Kidney tubule cell (primary cell): ENCODE results near the gene NRXN3.
"Not testable (repeated sequence)": the region's sequence is repeated elsewhere in the genome, so short reads cannot be mapped to it uniquely, and the experiment has no call there.

Experiments
- DNase-seq: peaks from one replicate; pipeline ENCODE4 v3.0.0-alpha.2; 2018; ENCODE audit warnings: low spot score

The NRXN3 gene

DNA sequence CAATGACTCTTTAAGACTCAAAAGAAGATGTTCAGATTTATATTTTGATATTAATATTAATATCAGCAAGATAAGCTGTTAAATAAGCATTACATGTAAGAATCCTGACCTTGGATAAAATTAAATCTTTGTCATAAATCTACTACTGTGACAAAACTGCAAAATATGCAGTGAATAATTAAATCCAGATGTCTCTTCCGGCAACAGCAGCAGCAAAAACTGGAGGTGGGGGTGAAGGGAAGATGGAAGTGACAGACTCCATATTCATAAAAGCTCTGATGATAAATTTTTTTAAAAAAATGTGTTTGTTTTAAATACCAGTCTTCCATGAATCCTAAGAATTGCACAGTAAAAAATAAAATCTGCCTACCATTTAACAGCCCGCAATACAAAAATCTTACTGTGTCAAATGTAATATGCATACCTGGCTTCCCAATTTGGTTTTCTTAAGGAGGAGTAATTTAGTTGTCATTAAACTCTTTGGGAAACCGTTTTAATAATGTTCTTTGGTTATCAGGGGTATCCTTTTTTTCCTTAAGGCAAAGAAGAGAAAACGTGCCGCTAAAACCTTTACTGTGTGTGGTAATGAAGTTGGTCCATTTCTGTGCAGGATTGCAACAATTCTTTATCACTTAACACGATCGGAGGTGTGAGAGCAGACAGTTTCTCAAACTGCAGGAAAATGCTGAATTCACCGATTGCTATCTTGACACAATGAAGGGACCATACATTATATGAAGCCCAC is 1562.9 kb downstream of the NRXN3 start:
- DNase-seq, result no peak

DNA sequence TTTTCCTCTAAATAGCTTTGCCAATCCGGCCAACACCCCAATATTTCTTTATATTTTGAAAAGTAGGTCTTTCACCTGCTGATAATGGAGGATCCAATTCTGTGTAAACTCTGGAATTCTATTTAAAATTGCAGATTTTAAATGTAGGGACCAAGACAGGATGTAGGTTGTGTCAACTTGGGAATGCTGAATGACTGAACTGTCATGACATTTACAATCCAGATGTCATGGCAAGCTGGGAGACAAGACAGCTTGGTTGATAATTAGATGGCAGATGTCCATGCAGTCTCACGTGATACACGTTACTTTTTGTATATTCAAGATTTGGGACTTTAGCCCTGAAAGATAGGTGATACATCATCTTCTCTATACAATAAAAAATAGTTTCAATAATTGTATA is 1564.0 kb downstream of the NRXN3 start:
- no peak for DNase-seq

DNA sequence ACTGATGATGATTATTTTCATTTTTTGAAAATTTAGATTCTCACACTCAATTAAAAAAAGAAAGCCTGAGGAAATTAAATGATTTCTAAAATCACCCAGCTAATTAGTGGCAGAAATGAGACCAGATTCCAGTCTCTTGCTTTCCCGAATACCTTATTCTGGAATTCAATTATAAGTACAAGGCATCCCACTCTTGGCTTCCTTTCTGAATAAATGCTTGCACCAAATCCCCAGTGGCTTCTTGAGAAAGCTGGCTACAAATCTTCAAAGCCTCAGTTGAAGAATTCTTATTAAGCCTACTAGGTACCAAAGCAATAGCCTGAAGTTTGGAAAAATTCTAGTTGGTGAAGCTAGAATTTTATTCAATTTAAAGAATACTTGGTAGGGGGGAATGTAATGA is 1564.5 kb downstream of the NRXN3 start:
- DNase-seq, result no peak

DNA sequence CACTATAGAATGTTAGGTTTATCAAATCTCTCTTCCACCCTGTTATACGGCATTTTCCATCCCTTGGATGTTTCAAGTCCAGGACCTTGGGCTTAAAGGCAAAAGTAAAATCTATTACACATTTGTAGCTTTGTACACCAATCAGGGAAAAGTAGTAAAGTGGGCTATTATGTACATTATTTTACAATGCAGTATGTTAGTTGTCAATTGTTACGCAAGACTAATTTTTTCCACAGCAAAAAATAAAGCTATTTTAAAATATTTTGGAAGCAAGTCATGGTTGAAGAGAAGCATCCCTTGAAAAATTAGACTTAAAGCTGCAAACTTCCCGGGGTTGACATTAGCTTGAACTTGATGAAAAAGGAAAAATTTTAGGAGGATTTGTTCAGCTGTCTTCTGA is 1564.9 kb downstream of the NRXN3 start:
- no peak for DNase-seq

DNA sequence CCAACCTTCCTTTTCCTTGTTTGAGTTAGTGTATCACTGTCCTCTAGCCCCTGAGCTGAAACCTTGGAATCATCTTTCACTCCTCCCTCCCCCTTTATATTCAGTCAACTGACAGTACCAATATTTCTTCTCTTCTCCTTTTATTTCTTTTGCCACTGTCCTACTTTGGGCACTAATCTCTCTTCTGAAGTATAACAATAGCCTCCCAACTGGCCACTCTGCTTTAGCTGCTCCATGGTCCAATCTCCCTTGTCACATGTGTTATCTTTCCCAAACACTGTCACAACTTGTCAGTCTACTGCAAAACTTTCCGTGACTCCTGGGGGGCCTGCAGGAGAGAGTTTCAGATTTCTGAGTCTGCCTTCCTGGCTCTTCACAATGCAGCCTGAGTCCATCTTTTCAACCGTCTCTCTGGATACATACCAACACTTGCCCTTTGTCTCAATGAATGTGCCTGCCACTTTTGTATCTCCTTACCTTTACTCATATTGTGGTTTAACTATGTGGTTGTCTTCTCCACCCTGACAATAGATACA is 1570.0 kb downstream of the NRXN3 start:
- no peak for DNase-seq

DNA sequence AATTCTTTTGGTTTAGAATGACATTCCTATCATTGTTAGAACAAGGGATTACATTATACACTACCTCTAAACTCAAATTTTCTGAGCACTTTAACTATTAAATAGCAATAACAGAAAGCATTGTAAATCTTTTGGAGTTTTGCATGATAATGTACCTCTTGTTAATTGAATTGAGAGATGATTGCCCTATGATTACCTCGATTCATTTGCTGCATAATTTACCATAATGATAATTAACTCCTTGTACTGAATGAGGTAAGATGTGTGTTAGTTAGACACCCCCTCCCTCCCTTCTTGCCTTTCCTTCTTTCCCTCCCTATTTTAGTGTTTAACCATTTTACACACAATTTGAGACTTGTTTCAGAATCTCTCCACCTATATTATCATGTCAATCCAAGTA is 1572.0 kb downstream of the NRXN3 start:
- no peak for DNase-seq

DNA sequence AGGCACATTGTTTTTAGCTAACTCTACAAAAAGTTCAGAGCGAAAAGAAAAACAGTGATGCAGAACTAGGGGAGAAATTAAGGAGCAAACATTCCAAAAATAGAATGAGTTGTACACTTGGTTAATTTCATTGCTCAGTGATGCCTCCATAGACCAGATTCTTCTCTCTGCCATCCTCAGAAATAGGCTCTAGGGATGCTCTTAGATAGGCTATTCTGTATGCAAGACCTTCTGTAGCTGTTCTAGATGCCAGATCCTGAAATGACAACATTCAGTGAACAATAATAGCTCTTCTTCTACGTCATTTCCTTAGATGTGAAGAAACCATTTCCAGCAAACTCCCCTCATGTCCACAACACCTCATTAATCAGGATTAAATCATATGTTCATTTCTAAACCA is 1574.9 kb downstream of the NRXN3 start:
- DNase-seq, result no peak

DNA sequence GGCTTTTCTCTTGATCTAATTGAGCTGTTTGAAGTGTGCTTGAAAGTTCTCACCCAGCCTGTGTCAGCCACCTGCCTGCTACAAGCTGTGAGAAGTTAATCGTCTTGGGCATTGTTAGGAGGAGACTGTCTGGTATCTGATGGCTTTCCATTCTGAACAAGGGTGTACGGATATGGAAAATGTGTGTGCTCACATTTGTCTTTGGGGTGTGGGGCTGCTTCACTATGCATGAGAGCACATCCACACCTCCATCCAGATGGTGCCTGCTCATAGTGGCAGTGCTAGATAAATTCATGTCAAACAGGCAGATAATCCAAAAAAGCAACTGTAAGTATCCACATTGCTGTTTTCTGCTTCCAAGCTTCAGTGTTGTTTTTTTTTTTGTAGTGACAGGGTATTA is 1578.9 kb downstream of the NRXN3 start:
- no peak for DNase-seq

DNA sequence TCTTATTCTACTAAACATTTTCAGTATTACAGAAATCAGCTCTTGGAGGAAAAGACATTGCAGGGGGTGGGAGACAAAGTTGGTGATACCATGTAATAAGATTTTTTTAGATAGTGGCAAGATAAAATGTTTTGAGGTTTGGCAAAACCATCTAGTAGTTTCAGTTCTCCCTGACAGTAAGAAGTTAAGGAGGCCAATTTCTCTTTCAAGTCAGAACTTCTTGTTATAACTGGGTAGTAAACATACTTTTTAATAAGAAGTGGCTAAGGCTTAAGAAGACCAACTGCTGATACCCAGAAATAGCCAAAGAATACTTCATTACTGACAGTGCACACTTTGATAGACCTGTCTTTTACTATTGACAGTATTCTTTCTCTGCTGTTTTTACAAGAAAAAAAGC is 1588.8 kb downstream of the NRXN3 start:
- no peak for DNase-seq

DNA sequence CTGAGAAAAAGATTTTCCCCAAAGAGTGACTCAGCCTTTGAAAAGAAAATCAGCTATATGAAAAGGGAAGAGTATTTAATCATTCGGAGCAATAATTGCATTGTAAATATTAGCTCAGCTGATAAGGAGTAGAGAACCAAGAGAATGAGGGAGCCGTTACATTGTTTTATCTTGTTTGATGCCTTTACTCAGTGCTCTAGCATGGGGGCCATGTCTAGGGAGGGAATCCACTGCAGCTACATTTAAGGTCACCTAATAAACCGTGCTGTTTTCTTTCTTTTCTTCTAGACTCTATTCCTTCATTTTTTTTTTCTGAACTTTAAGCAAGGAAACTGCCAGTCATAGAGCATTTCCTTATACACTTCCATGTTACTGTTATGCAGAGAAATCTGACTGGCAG is 1594.2 kb downstream of the NRXN3 start:
- no peak for DNase-seq

DNA sequence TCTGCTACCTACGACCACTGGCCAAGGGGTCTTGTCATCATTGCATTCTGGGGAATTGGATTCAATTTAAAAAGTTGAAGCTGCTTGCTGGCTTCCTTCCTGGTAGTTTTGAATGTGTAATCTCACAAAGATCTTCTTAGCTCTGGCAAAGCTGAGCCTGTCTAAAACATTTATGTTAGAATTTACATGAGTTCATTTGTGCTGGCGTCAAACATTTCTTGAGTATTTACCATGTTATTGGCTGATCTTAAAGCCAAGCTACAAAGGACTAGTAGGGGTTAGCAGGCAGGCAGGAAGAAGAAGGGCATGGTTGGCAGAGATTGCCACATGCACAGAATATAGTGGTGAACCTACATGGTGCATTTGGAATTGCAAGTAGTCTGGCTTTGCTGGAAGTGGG is 1596.3 kb downstream of the NRXN3 start:
- no peak for DNase-seq

DNA sequence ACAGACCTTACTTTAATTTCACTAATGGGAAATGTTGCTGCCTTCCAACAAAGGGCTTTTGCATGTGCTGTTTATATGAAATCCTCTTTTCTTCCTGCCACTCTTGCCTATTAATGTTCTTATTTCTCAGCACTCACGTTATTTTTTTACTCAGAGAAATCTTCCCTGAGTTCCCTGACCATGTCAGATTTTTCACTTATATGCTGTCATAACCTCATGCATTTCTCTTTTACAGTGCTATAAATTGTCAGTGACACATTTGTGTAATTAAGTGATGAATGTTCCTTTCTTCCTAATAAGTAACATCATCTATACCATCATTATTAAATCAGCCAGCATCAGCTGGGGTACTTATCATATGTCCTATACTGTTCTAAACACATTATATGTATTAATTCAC is 1597.1 kb downstream of the NRXN3 start:
- no peak for DNase-seq

DNA sequence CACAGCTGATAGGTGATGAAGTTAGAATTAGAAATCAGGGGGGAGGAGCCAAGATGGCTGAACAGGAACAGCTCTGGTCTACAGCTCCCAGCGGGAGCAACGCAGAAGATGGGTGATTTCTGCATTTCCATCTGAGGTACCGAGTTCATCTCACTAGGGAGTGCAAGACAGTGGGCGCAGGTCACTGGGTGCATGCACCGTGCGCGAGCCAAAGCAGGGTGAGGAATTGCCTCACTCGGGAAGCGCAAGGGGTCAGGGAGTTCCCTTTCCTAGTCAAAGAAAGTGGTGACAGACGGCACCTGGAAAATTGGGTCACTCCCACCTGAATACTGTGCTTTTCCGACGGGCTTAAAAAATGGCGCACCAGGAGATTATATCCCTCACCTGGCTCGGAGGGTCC is 1597.5 kb downstream of the NRXN3 start:
- not testable (repeated sequence) for DNase-seq

DNA sequence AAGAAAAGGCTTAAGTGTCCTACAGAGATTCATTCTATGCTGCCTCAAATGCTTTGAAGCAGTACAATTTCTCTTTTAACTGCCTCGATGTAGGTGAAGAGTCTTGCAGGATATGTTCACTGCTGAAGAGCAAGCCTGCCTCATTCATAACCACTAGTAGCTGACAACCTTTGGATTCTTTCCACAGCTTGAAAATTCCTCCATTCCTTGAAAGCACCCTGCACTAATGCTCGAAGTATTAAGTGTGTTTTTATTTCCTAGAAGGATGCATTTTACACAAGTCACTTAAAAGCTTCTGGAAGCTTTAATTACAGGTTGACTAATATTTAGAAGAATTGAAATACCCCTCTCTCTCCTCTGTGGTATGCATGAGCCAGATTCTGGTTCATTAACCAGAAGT is 1611.7 kb downstream of the NRXN3 start:
- peak; percentile 71 for DNase-seq

DNA sequence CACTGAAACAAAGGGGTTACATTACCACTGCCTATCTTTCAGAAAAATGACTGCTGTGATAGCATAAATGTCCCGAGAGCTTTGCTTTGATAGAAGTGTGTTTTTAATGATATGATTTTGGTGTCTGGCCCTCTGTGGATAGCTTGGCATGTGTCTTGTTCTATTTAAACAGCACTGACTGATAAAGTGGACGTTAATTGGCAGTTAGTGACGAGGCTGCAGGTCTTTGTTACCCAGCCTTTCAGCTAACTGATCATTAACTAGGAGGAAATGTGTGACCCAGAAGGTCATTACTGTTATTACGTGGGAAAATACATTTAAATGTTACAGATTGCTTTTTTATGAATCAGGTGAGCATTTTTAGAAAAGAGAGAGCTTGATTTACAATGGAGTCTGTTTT is 1612.9 kb downstream of the NRXN3 start:
- peak; percentile 31 for DNase-seq

DNA sequence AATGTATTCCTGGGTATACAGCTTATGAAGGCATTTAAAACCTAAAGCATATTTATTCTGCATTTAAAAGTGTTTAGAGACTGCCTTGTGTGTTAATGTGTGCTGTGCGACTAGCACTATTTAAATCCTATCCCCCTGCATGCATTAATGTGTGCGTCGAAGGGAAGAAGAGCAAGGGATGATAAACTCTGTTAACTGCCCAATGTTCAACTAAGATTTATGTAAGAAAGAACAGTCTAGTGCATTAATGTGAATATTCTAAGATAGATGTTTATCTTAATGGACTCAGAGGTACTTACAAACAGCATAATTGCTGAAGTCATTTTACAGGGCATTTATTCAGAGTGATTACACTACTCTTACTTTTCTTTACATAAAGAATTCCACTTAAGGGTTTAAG is 1616.3 kb downstream of the NRXN3 start:
- DNase-seq, result no peak

DNA sequence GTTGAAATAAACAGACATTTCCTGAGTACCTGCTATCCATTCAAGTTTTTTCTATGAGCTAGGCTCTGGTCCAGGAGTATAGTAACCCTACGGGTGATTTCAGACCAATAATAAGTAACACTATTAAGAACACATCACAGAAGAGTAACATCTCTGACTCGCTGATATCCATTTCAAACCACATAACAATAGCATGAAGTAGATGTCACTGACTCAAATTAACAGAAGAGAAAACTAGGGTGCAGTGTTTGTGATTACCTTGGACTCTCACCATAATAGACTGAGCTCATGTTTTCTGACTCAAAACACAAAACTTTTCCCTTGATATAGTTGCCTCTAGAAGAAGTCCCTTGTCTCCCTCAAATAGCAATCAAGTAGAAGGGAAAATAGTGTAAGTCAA is 1618.2 kb downstream of the NRXN3 start:
- DNase-seq, result peak; percentile 71

DNA sequence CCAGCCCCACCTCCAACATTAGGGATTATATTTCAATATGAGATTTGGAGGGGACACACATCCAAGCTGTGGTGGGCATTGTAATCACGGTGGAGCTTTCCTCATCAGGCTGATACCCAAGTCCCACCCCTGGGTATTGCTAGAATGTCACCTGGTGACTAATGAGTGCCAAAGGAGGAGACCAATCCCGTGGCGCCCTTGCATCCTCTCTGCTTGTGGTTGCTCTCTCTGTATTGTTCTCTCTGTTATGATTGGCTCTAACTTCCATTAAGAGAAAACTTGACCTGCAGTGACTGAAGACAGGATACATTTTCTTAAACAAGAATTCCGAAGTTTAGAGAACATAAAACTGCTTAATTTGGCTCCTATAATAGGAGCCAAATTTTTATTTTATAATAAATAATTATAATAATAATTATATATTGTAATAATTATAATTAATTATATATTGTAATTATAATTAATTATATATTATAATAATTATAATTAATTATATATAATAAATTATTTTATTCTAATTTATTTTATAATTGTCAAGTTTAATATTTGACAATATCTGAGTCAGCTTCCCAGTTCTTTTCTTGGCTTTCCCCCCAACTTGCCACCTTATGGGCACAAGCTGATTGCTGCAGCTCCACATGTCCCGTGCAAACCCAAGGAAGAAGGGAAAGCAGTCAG is 1621.0 kb downstream of the NRXN3 start:
- no peak for DNase-seq

DNA sequence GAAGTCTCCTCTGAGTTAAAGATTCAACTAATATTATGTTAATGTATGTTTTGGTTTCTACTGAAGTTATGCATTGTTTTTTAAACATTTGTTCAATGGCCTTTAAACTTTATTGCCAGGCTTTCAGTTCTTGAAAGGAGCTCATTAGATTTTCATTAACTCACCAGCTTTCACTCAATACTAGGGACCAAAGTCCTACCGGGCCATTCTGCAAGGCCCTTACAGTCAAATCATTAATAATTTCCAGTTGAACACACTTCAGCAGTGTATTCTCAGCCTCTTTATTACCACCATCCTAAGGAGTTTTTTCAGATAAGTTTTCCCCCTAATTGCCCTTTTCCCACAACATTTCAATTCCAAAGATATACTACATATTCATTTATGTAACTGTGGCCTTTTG is 1631.9 kb downstream of the NRXN3 start:
- DNase-seq, result no peak

DNA sequence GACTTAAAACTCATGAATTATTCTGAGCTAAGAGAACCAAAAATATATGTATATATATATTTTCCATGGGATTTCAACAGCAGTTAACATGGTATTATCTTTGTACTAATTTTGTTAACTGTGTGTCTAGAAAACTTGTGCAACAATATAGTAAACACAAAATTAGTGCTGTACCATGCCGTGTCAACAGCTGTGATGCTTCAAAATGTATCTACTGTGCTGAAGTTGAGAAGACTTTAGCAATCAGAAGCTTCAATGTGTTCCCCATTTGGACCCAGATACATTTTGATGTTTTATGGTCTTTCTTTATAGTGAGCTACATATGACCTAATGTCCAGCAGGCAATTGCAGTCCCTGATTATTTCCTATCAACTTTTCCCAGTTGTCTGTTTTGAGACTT is 1635.5 kb downstream of the NRXN3 start:
- no peak for DNase-seq

DNA sequence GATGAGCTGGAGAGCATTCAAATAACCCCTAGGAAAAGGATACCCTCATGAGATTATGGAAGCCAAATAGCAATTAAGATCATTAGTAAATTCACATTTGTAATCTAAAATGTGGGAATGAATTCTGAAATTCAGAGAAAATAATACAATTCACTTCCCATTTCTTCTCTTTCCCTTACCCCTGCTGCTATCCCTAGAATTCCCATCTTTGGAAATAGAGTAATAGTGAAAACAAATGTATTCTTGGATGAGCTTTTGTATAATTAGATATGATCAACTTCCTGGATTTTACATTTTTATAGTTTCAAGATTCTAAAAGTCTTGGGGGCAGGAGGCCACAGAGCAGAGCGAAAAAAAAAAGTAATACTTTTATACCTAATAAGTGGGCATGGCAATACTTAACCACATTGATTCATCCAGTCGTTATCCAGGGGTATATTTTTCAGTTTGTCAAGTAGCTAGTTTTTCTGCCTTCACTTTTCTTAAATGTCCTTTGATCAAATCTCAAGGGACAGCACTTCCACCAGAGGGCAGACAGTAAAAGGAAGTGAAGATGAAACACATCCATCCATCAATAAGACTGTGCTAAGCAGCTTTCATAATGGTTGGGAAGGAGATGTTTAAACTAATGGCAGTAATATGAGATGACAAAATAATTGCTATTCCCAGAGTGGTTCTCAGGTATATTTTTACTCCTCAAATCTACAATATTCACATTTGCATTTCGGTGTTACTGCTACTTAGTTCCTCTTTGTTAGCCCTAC is 1639.9 kb downstream of the NRXN3 start:
- DNase-seq, result peak; percentile 51

DNA sequence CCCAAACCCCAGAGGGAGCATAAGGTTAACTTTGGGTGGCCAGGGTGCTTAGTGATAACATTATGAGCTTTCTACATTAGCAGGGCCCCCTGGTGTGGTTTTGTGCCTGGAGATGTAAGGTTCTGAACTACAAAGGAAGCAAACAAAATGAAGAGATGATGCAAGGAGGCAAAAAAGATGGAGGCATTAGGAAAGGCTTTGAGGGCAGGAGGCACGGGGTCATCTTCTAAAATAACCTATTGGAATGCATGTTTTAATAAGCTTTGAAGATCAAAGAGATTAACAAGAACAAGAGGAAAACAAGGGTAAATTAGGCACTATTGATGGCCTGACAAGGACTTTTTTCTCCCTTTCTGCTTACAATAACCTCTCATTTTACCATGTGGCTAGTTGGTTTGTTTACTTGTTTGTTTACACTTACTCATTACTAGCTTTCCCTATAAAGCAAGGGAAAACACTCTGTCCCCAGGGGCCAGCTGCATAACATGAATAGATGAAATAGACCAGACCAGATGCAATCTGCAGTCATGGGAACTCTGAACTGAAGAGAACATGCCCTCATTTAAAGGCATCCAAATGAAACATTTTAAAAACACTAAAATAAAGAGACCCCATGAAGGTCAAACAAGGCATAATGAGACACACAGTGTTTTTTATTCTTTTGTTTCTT is 1650.8 kb downstream of the NRXN3 start:
- no peak for DNase-seq
